Activated CD4-positive, alpha-beta T cell treated with anti-CD3 and anti-CD28 coated beads, Interleukin-2, amount 50 U/mL, for 48 hours (primary cell): ENCODE data around the gene AGPAT2.

Experiments used
- DNase-seq, 2 experiments: peaks; one replicate each; pipeline ENCODE4 v3.0.0-alpha.2; 2020

AGPAT2 gene

DNA sequence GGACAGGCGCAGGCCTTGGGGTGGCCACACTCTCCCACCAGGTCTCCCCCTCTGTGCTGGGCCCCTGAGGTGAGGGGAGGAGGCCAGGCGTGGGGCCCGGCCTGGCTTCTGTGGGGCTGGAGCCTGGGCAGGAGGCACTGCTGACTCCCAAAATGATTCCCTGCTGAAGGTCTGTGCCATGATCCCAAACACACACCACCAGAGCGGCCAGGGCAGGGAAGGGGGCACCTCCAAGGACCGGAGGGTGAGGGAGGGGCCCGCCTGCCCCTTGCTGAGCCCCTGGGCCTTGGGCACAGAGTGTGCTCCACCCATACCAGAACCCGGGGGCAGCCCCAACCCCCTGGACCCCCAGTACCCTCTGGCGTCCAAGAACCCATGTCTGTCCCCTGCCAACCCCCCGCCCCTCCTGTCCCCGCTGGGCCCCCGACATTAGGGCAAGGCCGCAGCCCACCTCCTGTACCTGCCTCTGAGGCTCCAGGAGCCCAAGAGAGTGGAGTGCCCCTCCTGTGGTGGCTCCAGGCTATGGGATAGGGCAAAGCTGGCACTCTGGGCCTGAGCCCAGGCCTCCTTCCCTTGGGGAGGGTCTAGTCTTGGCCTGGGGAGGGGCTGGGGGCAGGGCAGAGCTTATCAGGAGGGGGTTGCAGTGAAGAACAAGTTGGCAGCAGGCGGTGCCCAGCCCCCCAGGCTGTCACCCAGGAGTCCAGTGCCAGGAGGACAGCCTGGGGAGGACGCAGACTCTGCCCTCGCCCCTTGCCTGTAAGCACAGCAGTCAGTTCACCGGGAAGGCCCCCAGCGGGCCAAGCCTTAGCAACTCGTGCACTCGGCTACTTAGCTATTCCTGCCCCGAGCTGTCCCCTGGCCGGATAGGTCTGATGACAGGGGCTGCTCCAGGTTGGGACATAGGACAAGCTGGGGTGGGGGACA is 27.1 kb downstream of the AGPAT2 start:
- no peak for DNase-seq

DNA sequence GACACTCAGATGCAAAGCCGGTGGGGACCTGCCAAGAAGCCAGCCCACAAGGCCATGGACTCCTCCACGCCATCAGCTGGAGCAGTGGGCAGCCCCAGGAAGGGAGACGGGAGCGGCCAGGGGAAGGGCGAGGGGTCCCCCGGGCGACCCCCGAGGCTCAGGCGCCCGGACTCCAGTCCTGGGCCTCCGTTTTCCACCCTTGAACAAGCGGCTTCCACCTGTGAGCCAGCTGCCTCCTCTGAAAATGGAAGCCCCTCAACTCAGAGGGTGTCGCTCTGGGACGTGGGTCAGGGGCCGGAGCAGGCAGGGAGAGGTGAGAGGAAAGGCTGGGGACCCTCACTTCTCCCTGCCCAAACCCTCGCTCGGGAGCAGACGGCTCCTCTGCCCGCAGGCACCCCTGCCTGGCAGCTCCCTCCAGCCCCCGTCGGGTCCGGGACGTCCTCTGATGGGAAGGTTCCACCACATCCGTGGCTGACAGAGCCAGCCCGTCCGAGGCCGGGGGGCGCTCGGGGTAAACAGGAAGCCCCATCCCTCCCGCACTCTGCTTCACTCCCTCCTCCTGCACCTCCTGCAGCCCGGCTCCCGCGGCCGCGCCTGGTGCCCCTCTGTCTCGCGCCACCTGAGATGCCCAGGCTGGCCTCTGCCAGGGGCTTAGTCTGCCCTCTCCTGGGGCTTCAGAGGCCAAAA is 28.3 kb downstream of the AGPAT2 start:
- no peak for DNase-seq

DNA sequence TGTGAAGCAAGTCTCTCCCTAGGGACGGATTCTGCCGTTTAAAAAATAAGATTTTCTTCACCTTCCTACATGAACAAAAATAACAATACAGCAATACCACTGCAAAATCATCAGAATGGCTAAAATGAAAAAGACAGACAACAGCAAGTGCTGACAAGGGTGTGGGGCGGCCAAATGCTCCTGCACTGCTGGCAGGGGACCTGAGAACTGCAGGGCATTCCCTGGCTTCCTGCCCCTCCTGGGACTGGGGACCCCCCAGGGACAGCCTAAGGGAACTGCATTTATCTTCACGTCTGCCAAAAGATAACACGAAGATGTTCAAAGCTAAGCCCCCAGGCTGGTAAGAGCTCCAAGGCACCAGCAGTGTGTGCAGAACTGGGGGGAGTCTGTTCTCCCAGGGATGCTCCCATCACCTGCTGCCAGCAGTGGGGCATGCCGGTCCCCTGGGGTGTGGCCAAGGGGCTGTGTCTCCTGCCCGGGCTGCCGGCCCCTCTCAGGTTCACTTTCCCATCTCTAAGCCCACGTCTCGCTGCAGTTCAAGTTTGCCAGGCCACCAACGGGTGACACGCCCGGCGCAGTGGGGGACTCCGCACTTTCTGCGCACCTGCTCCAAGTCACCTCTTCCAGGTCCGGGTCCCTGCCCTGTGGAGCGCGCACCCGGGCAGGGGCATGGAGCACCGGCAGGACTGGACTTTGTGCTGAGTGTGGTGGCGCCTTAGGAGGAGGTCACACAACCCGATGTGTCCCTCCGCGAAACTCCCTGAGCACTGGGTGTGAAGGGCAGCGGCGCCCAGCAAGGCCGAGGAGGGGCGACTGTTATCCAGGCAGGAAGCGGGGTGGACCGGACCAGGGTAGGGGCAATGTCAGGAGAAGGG is 29.0 kb downstream of the AGPAT2 start:
- DNase-seq: no peak

DNA sequence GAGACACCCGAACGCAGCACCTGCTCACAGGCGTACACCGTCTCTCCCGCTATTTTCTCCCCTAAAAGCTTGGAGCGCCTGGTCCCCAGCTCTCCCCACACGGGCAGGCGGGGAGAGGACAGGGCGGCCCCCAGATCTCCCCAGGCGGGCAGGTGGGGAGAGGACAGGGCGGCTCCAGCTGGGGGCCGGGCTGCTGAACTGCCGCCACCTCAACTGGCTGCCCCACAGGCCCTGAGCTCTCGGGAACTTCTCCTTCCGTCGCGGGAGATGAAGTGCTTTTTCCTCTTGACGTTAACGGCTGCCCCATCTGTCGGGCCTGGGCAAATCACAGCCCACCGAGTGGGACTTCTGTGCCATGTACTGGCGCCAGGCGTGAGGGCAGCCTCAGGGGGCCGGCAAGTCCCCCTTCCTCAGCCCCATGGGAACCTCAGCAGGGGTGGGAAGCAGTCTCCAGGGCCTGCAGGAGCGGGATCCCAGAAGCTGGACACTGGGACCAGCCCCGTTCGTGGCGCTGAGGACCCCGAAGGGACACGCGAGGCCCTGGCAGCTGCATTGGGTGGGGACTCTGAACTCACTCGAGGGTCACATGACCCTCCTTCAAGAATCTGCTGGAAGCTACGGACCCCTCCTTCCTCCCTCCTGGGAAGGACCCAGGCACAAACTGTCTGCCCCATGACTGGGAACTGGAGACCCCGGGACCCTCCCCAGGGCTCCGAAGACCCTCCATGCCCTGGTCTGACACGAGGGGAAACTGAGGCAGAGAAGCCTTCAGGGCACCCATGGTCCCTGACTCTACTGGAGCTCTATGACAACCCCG is 30.3 kb downstream of the AGPAT2 start:
- DNase-seq: no peak

DNA sequence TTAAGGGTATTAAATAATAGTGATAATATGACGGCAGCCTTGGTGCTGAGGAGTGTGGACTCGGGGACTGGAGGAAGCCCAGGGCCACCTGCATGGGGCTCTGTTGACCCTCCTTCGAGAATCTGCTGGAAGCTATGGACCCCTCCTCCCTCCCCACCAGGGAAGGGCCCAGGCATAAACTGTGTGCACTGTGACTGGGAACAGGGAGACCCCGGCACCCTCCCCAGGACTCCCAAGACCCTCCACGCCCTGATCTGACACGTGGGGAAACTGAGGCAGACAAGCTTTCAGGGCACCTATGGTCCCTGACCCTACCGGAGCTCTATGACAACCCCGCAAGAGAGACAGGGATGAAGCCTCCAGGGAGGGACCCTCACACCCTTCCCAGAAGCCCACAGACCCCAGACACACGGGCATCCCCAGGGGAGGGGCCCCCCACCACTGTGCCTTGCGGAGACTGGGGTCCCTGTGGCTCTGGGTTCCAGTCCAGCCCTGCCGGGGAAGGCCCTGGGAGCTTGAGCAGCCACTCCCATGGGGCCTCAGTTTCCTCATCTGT is 31.0 kb downstream of the AGPAT2 start:
- no peak for DNase-seq

DNA sequence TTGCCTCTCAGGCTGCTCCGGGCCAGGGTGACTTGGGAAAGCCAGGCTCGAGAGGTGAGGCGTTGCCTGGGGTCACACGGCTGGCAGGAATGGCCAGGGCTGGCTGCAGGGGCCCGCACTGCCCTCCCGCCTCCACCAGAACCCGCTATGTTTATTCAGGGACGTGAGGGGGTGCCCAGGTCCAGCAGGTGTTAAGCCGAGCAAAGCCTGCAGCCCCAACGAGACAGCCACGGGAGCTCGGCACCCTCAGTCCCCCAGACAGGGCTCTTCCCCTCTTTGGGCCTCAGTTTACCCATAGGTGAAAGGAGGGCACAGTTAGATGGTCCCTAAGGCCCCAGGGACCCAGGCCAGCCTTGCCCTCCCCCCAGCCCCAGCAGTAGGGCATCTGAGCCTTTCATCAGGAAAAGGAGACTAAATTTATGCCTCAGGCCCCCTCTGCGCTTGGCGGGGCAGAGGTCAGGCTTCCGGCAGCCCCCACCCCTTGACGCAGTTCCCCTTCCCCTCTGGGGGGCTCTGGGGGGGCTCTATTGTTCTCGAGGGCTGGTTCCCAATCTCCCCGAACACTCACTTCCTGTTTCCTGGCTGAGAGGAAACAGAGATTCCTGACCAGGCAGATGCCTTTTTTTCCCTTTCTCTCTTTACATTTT is 31.6 kb downstream of the AGPAT2 start:
- no peak for DNase-seq

DNA sequence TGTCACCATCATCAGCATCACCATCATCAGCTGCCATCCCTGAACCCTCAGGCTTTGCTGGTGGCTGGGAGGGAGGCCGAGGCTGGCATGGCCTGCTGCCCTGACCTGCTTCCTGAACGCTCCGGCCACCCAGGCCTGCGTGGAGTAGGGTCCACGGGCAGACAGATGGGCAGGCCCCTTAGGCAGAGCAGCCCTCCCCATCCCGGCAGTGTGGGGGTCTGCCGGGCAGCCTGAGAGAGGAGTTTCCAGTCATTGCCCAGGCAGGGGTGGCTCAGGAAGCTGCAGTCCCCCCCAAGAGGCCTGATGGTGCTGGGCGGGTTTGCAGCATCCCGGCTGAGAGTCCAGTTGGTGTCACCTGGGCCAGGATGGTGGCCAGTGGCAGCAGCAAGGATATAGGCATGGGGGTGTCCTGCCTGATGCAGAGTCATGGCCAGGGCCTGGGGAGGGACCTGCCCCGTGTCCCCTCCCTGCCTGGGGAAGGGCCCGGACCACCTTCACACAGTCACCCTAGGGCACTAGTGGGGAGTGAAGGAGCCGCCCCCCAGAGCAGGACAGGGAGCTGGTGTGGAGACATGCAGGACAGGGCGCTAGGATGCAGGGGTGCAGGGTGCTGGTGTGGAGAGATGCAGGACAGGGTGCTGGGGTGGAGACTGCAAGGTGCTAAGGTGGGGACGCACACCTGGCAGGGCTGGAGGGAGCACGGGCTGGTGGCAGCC is 32.3 kb downstream of the AGPAT2 start:
- DNase-seq: no peak

DNA sequence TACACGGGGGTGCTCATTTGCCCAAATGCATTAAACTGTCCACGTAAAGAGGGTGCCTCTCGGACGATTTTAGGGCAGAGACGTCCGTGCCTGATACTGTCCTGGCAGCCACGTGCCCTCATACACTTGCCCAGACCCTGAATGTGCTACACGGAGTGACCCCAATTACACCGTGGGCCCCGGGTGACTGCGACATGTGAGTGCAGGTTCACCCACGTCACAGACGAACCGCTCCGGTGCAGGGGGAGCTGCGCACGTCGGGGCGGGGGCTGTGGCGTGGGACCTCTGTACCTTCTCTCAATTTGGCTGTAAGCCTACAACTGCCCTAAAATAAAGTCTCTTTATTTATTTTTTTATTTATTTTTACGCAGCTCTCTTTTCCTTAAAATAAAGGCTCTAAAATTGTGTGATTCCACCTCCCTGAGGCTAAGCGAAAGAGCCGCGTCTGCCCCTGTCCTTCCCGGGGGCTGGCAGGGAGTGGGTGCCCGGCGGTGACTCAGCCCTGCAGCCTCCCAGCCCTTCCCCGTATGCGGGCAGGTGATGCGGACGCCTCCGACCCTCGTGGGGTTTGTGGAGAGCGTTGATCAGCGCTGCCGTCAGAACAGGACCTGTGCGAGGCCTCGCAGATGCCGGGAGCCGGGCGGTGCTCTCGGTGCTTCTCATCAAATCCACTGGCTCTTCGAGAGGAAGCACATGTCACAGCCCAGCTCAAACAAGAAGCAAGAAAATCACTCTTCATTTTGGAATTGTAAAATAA is 33.8 kb downstream of the AGPAT2 start:
- DNase-seq: no peak

DNA sequence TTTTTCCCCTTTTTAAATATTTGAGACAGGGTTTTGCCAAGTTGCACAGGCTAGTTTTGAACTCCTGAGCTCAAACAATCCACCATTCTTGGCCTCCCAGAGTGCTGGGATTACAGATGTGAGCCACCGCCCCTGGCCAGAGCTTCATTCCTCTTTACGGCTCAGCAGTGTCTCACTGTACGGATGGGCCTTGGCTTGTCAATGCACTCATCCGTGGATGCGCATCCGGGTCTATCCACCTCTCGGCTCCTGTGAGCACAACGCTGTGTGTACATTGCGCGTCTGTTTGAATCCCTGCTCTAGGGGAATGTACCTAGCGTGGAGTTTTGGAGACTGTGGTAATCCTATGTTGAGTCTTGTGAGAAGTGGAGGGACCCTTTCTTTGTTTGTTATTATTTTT is 35.4 kb downstream of the AGPAT2 start:
- DNase-seq: no peak

DNA sequence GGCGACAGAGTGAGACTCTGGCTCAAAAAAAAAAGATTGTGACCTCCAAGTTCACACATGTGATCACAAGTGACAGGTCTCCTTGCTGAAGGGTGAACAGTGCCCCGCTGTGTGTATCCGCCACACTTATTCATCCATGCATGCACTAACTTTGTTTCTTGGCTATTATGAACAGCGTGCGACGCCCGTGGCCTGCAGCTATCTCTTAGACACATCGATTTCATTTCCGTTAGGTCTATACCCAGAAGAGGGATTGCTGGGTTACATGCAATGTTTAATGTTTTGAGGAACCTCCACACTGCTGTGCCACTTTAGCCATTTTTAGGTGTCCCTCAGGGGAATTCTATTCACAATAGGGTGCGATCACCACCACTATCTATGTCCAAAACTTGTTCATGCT is 36.6 kb downstream of the AGPAT2 start:
- DNase-seq: no peak

DNA sequence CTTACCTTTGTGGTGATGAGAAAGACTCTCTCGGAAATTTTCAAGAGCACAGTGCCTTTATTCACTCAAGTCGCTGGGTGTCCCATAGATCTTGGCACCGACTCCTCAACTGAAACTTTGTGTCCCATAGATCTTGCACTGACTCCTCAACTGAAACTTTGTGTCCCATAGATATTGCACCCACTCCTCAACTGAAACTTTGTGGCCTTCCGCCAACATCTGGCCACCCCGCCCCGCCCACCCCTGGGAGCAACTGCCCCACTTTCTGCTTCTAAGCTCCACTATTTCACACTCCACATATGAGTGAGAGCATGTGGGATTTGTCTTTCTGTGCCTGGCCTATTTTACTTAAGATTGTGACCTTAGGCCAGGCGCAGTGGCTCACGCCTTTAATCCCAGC is 37.2 kb downstream of the AGPAT2 start:
- DNase-seq: no peak

DNA sequence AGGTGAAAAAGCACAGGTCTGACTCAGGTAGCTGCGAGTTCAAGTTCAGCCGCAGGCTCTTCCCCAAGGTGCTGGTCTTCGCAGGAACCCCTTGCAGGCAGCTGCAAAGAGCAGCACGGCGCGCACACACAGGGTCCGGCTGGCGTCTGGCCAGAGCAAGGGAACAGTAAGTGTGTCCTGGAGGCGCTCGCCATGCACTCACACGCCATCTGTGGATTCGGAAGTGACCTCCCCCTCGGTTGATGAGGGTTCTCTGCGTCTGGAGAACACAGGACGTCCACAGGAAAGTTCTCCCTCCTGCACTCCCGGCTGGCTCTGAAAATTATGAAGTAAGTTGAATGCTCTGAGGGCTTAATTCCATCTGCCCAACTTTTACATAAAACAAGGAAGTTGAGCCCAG is 38.5 kb downstream of the AGPAT2 start:
- no peak for DNase-seq

DNA sequence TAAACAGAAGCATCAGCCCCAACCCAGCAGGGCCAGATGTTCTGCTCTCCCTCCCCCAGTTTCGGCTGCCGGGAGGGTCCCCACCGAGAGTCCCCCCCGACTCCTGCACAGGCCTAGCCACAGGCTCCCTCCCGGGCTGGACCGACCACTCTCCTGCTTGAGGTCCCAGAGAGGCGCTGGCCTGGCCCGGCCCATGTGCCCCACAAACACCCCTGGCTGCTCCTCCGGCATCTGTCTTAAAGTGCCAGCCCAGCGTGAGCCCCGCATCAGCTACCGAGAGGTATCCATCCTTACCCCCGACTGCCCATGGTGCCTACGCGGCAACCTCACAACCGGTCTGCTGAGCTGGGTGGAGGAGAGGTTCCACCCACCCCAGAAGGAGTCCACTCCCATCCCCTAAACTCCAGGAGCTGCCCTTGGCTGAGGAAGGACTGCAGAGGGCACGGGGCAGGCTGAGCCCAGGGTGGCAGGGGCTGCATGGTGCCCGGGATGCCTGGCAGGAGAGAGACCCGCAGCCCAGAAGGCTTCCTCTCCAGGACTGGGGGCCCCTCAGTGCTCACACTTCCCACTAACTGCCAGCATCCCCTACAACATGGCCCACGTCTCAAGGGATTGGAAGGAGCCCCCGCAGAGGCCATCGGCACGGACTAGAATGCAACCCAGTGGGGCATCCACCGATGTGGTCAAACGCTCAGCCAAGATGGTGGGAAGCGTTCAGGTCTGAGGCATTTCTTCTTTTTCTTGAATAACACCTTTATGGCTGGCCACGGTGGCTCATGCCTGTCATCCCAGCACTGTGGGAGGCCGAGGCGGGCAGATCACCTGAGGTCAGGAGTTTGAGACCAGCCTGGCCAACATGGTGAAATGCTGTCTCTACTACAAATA is 40.2 kb downstream of the AGPAT2 start:
- no peak for DNase-seq

DNA sequence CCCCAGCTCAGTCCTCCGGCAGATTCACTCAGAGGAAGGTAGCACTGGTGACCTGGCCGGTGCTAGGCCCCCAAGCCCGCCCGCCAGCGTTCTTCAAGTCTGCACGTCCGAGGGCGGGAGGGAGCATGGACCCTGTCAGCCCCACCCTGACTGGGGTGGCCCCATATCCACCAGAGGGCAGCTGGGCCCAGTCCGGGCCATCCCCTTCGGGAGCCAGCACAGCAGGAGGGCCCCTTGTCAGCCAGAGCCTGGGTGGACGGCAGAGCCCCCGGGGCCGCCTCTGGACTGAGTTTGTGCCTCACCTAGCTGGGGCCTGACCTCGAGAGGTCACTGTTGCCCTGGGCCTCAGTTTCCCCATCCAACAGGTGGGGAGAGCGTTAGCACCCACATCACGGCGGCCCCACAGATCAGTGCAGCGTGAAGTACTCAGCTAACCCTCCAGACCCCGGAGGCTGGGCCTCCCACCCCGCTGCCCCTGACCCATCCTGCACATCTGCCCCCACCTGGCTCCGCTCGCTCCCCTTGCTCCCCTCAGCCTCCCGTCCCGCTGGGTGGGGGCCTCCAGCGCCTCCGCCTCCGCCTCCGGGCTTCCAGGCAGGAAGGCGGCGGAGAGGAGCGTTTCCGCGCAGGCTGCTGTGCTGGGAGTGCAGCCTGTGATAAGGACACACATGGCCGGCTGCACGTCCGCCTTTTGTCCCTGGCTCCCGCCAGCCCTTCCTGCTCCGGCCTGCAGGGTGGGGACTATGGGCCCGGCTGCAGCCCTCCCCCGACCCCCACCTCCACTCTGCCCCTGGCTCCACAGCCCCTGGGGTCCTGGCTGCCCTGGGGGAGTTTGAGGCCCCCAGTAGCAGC is 41.1 kb downstream of the AGPAT2 start:
- no peak for DNase-seq

DNA sequence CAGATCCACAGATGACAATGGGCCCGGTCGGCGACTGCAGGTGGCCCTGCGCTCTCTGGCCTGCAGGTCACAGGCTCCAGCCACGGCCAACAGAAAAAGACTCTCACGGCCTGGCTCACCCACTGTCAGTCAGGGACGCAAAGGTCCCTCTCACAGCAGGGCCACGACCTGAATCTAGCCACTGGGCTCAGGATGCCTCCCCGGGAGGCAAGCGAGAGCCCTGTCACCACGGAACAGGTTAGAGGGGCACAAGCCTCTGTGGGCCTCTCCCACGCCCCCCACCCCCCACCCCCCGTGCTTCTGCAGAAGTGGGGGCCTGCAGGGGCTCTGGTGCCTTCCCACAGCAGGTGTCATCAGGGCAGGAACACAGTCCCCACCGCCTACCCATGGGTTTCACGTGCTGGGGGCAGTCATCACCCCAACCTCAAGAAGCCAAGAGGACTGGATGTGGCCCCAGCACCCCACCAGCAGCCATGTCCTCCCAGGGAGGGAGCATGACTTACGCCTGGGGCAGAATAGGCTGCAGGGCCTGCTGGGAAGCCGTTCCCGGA is 41.8 kb downstream of the AGPAT2 start:
- no peak for DNase-seq

DNA sequence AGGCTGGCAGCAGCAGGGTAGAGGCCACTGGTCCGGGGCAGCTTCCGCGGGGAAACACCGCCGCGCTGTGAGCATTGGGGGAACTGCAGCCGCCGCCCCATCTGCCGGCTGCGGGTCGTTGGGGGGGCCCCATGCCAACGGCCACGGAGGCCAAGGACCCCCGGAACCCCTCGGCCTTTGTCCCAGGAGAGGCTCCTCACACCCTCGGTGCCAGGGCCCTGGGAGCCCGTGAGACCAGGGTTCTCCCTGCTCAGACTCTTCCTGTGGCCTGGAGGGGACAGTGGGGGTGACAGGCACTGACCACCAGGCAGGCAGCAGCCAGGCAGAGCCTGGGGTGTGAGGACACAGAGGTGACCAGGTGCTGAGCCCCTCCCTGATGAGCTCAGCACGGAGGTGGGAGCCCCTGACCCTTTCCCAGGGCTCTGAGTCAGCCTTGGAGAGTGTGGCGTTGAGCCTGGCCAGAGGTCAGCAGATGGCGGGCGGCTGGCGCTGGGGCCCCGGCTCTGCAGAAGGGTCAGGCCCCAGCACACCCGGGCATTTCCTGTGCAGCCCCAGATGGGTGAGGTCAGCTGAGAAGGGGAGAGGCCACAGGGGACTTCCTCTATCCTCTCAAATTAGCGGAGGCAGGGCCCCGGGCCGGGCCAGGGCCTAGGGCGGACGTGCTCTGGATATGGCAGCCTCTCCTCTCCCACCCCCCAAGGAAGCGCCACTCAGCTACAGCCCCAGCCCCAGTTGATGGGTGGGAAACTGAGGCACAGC is 42.5 kb downstream of the AGPAT2 start:
- DNase-seq: peak; percentile 80 to 84

DNA sequence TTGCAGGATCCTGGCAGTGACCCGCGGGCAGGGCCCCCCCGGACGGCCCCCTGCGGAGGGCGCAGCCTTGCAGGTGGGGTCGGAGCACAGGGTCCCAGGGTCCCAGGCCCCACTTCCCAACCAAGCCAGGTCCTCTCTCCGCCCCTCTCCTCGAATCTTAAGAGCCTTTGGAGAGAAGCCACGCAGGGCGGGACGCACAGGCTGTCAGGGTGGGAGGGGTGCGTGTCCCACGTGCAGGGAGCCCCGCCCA is 43.0 kb downstream of the AGPAT2 start:
- DNase-seq: no peak
